GM23338 (cell line): ENCODE measurements around the gene BRCC3. TPM values are rescaled to one million over a fixed set of nuclear protein-coding genes. Genes with fewer than 3 reads are reported as not detected.

ENCODE experiments used
- ATAC-seq: fragments of 200-7000 bp; cut with Tn5 transposase; 3 replicates; pipeline ENCODE4 v1.9.1; 2020
- DNase-seq: peaks from one replicate; pipeline ENCODE4 v3.0.0-alpha.2; 2015; ENCODE audit warnings: low spot score
- H2AFZ ChIP-seq: fragments of 200-600 bp; sonication (generic); 2 replicates; pipeline ENCODE4 v1.8.0; 2016; ENCODE audit warnings: antibody characterized with exemption, mild to moderate bottlenecking, moderate library complexity
- H3F3A ChIP-seq: fragments of 200-600 bp; sonication (generic); replicated peaks from 2 replicates; pipeline ENCODE4 v1.8.0; 2017; ENCODE audit warnings: antibody characterized with exemption, mixed run types, low read depth
- H3K27ac ChIP-seq: fragments of 200-600 bp; sonication (generic); 2 replicates; pipeline ENCODE4 v1.6.1; 2016; ENCODE audit warnings: low read depth
- H3K27me3 ChIP-seq: fragments of 200-600 bp; sonication (generic); 2 replicates; pipeline ENCODE4 v1.8.0; 2016; ENCODE audit warnings: mild to moderate bottlenecking, mixed run types, moderate library complexity; ENCODE audit not compliant: insufficient read depth
- H3K36me3 ChIP-seq: fragments of 200-600 bp; sonication (generic); 2 replicates; pipeline ENCODE4 v1.8.0; 2016; ENCODE audit warnings: mild to moderate bottlenecking; ENCODE audit not compliant: insufficient read depth
- H3K4me1 ChIP-seq: fragments of 200-600 bp; sonication (generic); 2 replicates; pipeline ENCODE4 v1.8.0; 2016; ENCODE audit warnings: mild to moderate bottlenecking, moderate library complexity; ENCODE audit not compliant: insufficient read depth
- H3K4me2 ChIP-seq: fragments of 200-600 bp; sonication (generic); 2 replicates; pipeline ENCODE4 v1.7.1; 2017; ENCODE audit warnings: mixed run types
- H3K4me3 ChIP-seq: fragments of 200-600 bp; sonication (generic); 2 replicates; pipeline ENCODE4 v1.6.1; 2016; ENCODE audit warnings: mixed run types
- H3K79me2 ChIP-seq: fragments of 200-600 bp; sonication (generic); replicated peaks from 2 replicates; pipeline ENCODE4 v1.8.0; 2017; ENCODE audit warnings: mild to moderate bottlenecking; ENCODE audit not compliant: insufficient read depth
- H3K9me2 ChIP-seq: fragments of 200-600 bp; sonication (generic); 2 replicates; pipeline ENCODE4 v1.8.0; 2017; ENCODE audit not compliant: insufficient read depth
- H4K20me1 ChIP-seq: fragments of 200-600 bp; sonication (generic); replicated peaks from 2 replicates; pipeline ENCODE4 v1.8.0; 2017; ENCODE audit warnings: mild to moderate bottlenecking; ENCODE audit not compliant: insufficient read depth
- H3K27ac Mint-ChIP-seq: 2 replicates; pipeline ENCODE4 v1.8.0; 2020; ENCODE audit warnings: inconsistent platforms, mild to moderate bottlenecking, moderate library complexity, mixed read lengths
- H3K27me3 Mint-ChIP-seq: 3 replicates; pipeline ENCODE4 v1.8.0; 2022; ENCODE audit warnings: low read depth, mild to moderate bottlenecking, moderate library complexity, mixed read lengths, inconsistent platforms; ENCODE audit not compliant: insufficient read depth, poor library complexity
- H3K36me3 Mint-ChIP-seq: 3 replicates; pipeline ENCODE4 v1.8.0; 2021; ENCODE audit warnings: low read depth, mild to moderate bottlenecking, inconsistent platforms, moderate library complexity, mixed read lengths
- H3K4me1 Mint-ChIP-seq: 3 replicates; pipeline ENCODE4 v1.8.0; 2020; ENCODE audit warnings: mild to moderate bottlenecking, inconsistent platforms, mixed read lengths
- H3K4me3 Mint-ChIP-seq: 3 replicates; pipeline ENCODE4 v1.8.0; 2021; ENCODE audit warnings: moderate library complexity, mild to moderate bottlenecking, inconsistent platforms, mixed read lengths
- H3K9me3 Mint-ChIP-seq: 3 replicates; pipeline ENCODE4 v1.8.0; 2020; ENCODE audit warnings: moderate library complexity, mild to moderate bottlenecking, inconsistent platforms, mixed read lengths
- CTCF ChIP-seq, 2 experiments: fragments of 200-600 bp in 1 of 2; sonication (generic) in 1 of 2; conservative IDR thresholded peaks; 2 replicates each; pipeline versions ENCODE4 v1.5.1 to v1.6.1; 2016 to 2017; ENCODE audit warnings: antibody characterized with exemption in 2 of 2, low read depth in 2 of 2, mild to moderate bottlenecking in 2 of 2, moderate library complexity in 1 of 2
- EZH2 ChIP-seq: fragments of 200-600 bp; sonication (generic); IDR thresholded peaks from one replicate; pipeline ENCODE4 v1.8.0; 2017; ENCODE audit warnings: antibody characterized with exemption, mild to moderate bottlenecking, low read depth; ENCODE audit not compliant: unreplicated experiment
- EZH2phosphoT487 ChIP-seq: fragments of 200-600 bp; sonication (generic); IDR thresholded peaks from one replicate; pipeline ENCODE4 v1.8.1; 2018; ENCODE audit warnings: antibody characterized with exemption; ENCODE audit not compliant: unreplicated experiment
- JUNB ChIP-seq: IDR thresholded peaks from one replicate; pipeline ENCODE4 v1.6.1; 2016; ENCODE audit warnings: antibody characterized with exemption; ENCODE audit not compliant: unreplicated experiment
- NANOG ChIP-seq: IDR thresholded peaks from 2 replicates; pipeline ENCODE4 v1.6.1; 2016; ENCODE audit warnings: antibody characterized with exemption, borderline replicate concordance
- POLR2AphosphoS5 ChIP-seq: IDR thresholded peaks from 2 replicates; pipeline ENCODE4 v1.6.1; 2016; ENCODE audit warnings: antibody characterized with exemption, low read depth
- REST ChIP-seq: IDR thresholded peaks from one replicate; pipeline ENCODE4 v1.6.1; 2018; ENCODE audit warnings: antibody characterized with exemption; ENCODE audit not compliant: unreplicated experiment
- STAT1 ChIP-seq: IDR thresholded peaks from one replicate; pipeline ENCODE4 v1.6.1; 2016; ENCODE audit warnings: antibody characterized with exemption; ENCODE audit not compliant: unreplicated experiment
- polyA plus RNA-seq: library from polyadenylated mRNA; unstranded; fragments of >200 nt; fragmentation: Nextera tagmentation; extraction: Ambion mirVana; gene quantifications from 2 replicates; pipeline ENCODE4 v1.2.1, GENCODE V29; 2016
- total RNA-seq: library from RNA; depleted of rRNA; stranded (reverse); fragments of >200 nt; shearing (Covaris generic); gene quantifications from 2 replicates; pipeline ENCODE4 v1.2.3, GENCODE V29; 2014

Gene BRCC3
- total and polyA plus RNA-seq, 2 experiments from 2014 or later, result 18.4 to 26.7 TPM

GRCh38 chrX:155055494-155055893, 15.8 kb upstream of the BRCC3 start:
- Histone ChIP-seq H3K4me1 (no peaks in the 10 kb centered on the region), H3K27me3 (no peaks in the 10 kb centered on the region), H3K27ac (no peak overlapping the region), H2AFZ (no peak overlapping the region), H3F3A (no peaks in the 10 kb centered on the region), H3K4me2 (no peak overlapping the region), H3K4me3 (no peak overlapping the region), H3K9me2 (no peaks in the 10 kb centered on the region), H3K79me2 (no peaks in the 10 kb centered on the region), H3K36me3 (no peaks in the 10 kb centered on the region; the same call in 1 of the 2 replicates), H4K20me1 (no peaks in the 10 kb centered on the region)
- Mint-ChIP-seq H3K27me3 (peaks cover 2% of the 10 kb centered on the region), H3K9me3 (no peaks in the 10 kb centered on the region), H3K27ac (no peak overlapping the region), H3K4me3 (no peak overlapping the region), H3K4me1 (no peaks in the 10 kb centered on the region), H3K36me3 (0 out of 3 replicates have a peak, but pooled peaks cover 10% of the 10 kb centered on the region)
- TF ChIP-seq EZH2phosphoT487 (no peak), JUNB (no peak), CTCF (conservative IDR thresholded peaks at IDR 0.05; ENCODE audit: low read depth in 2 of 2) (no peak), POLR2AphosphoS5 (no peak), NANOG (no peak), EZH2 (no peak)
- ATAC-seq (no peak), DNase-seq (no peak)

GRCh38 chrX:155056471-155056870, 14.8 kb upstream of the BRCC3 start:
- Mint-ChIP-seq H3K9me3 (no peaks in the 10 kb centered on the region), H3K36me3 (0 out of 3 replicates have a peak, but pooled peaks cover 8% of the 10 kb centered on the region), H3K4me1 (no peaks in the 10 kb centered on the region), H3K4me3 (no peak overlapping the region), H3K27me3 (peaks cover 2% of the 10 kb centered on the region), H3K27ac (no peak overlapping the region)
- no peaks in the 10 kb centered on the region for H3K4me1 ChIP-seq
- no peaks in the 10 kb centered on the region; the same call in 1 of the 2 replicates for H3K36me3 ChIP-seq
- H4K20me1 ChIP-seq, result no peaks in the 10 kb centered on the region
- no peak overlapping the region for H3K4me3 ChIP-seq
- H3F3A ChIP-seq, result no peaks in the 10 kb centered on the region
- no peaks in the 10 kb centered on the region for H3K9me2 ChIP-seq
- H3K27me3 ChIP-seq, result no peaks in the 10 kb centered on the region
- ATAC-seq, result no peak
- no peak for DNase-seq
- no peak overlapping the region for H3K27ac ChIP-seq
- H2AFZ ChIP-seq, result no peak overlapping the region
- no peaks in the 10 kb centered on the region for H3K79me2 ChIP-seq
- no peak overlapping the region for H3K4me2 ChIP-seq
- TF ChIP-seq CTCF (conservative IDR thresholded peaks at IDR 0.05; ENCODE audit: low read depth in 2 of 2) (no peak), REST (no peak), JUNB (no peak), STAT1 (no peak)
